ENCODE measurements around the gene NEAT1.
"Not testable (repeated sequence)": the region's sequence is repeated elsewhere in the genome, so short reads cannot be mapped to it uniquely, and the experiment has no call there.

NEAT1 gene

DNA sequence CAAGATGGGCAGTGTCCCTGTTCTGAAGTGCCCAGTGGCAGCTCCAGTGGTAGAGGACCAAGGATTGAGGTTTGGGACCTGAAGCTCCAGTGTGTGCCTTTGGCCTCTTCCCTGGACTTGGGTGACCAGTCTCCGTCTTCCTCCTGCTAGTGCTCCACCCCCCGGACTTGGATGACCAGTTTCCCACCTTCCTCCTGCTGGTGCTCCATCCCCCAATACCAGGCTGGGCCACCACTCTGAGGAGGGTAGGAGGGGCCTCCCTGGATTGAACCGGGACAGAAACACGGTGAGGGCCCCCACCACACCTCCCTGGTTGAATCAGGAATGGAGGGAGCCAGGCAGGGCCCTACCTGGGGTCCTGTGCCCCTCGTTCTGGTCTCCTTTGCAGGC is 10.9 kb upstream of the NEAT1 start:
- DNase-seq, result no peak

DNA sequence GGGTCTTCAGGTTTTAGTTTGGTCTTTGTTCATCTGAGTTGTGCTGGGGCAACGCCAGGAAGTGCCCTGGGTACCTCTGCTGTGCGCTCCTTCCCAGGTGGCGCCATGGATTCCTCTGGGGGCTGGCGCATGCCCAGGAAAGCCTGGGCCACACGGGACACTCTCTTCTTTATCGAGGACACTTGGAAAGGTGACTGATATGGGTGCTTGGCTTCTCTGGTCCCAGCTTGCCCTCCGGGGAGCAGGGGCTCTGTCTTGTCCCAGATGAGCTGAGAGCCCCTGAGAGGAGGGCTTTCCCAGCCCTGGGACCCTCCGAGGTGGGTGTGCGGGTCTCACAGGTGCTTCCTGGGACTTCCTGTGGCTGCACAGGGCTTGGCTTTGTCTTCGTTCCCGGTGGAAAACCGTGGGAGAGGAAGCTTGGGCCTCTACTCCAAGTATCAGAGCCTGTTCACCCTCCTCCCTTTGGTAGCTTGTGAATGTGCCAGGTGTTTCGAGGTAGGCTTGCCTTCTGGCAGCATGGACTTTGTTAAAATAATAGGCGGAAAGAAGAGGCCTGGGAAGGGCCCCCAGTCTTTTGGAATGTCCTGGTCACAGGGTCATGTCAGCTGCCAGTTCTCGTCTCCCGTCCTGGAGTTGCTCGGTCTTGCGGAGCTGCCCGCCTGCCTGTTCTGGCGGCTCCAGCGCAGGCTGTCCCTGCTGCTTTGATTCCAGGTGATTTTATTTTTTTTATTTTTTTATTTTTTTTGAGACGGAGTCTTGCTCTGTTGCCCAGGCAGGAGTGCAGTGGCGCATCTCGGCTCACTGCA is 10.1 kb upstream of the NEAT1 start:
- no peak for DNase-seq

DNA sequence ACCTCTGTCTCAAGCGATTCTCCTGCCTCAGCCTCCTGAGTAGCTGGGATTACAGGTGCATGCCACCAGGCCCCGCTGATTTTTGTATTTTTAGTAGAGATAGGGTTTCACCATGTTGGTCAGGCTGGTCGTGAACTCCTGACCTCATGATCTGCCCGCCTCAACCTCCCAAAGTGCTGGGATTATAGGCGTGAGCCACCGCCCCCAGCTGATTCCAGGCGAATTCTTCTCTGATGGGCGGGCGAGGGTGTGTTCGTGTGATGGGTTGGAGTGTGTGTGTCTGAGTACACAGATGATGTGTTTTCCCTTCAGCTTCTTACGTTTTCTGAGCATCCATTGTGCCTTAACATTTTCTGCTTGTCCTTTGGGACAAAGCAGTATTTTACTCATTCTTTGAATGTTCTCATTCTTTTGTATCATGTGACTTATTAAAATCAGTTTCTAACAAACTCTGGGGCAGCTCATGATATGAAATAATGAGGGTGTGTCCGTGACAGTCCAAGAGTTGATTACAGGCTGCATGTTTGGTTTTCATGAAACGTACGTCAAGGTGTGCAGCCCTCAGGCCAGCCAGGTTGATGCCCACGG is 9.4 kb upstream of the NEAT1 start:
- DNase-seq, result not testable (repeated sequence)

DNA sequence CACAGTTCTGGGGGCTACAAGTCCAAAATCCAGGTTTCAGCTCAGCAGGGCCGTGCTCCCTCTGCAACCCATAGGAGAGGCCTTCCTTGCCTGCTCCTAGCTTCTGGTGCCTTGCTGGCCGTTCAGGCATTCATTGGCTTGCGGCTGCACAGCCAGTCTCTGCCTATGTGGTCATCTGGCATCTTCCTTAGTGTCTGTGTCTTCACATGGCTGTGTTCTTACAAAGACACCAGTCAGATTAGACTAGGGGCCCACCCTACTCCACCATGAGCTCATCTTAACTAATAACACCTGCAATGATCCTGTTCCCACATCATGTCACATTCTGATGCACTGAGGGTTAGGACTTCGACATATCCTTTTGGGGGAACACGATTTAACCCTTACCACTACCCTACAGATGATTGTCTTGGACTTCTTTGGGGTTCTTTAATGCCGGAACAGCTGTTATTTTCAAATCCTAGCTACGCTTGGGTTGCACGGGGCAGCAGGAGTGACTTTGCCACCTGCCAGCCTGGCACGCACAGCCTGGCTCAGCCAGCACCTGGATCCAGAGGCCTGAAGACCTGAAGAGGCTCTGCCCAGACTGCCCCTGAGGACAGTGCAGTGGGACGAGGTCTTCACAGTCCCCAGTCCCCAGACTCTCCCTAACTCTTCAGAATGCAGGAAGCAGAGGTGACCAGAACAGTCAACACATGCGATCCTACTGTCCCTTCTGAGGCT is 7.7 kb upstream of the NEAT1 start:
- DNase-seq, result no peak

DNA sequence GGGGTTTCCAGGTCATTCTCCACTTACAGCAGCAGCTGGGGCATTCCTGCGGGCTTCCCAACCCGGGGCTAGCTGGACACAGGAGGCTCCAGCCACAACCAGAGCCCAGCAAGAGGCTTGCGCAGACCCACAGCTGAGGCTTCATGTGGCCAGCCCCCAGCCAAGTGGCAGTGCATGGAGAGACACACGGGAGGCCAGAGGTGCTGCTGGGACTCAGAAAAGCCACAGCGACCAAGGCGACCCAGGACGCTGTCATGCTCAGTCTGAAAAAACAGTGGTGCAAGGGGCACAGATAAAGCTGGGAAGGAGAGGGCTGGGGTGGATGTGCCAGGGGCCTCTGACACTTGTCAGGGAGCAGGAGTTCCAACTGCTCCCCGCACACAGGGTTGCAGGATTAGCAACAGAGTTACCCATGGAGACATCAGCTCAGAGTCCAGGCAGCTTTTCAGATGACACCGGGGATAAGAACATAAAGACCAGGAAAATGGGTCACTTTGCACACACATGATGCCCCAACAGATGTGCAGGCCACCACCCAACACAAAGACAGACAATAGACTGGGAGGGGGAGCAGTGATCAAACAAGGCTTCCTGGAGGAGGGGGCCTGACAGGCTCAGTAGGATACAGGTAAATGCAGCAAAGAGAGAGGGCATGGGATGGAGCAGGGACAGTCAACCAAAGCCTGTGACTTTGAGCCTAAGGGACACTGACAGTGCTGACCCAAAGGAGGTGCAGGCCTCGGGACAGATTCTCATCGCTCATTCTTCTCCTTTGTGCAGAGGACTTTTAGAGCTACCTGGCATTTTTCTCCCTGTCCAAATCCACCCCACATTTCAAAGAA is 6.9 kb upstream of the NEAT1 start:
- DNase-seq, result no peak

DNA sequence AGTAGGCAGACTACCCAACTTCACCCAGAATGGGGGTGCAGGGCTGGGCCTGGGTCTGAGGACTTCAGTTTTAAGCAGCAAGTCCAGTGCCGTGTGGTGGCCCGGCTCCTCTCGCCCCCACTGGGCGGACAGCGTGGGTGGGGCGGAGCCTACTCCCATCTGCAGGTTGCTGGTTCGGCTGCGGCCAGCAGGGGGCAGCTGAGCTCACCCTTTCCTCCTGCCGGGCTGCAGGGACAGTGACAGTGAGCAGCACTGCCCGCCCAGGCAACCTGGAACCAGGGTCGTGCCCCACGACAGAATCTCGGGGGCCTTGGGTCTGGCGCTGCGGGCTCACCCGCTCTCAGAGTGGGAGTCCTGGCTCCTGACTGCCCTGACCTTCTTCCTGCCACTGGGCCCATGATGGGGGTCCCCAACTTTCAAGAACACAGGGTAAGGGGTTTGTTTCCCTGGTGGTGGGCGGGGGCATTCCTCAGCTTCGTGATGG is 6.2 kb upstream of the NEAT1 start:
- peak; percentile 90 for DNase-seq

DNA sequence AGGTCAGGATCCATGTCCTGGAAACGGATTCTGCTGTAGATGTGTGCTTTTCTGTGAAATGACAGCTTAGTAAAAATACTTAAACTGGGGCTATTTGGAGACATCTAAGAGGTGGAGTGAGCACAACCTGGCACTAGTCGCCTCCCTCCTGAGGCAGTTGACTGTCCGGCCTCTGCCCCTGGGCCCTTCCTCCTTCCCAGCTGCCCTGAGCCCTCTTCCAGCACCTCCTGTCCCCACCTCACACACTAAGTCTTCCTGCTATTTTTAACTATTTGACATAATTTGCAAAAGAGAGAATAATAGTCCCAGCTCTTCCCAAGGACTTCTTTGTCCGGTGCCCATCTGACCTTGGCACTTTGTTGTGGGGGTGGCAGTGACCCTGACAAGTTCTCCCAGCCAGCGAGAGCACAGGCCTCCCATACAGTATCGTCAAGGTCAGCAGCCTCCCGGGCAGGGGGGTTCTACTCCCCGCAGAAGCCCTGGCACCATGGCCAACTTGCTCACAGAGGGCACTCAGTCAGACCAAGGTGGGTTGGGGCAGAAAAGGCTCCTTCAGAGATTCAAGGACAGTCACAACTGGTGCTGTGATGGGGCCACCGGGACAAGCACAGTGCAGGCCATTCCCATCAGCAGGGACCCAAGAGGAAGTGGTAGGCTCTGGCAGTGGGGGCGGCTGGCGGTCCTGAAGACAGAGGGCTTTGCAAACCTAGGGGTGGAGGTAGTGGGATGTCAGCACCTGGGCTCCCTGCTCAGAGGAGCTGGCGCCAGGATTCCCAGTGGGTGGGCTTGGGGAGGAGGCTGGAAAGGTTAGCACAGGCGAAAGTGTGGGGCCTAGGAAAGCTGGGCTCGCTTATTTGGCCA is 5.5 kb upstream of the NEAT1 start:
- peak; percentile 44 for DNase-seq

DNA sequence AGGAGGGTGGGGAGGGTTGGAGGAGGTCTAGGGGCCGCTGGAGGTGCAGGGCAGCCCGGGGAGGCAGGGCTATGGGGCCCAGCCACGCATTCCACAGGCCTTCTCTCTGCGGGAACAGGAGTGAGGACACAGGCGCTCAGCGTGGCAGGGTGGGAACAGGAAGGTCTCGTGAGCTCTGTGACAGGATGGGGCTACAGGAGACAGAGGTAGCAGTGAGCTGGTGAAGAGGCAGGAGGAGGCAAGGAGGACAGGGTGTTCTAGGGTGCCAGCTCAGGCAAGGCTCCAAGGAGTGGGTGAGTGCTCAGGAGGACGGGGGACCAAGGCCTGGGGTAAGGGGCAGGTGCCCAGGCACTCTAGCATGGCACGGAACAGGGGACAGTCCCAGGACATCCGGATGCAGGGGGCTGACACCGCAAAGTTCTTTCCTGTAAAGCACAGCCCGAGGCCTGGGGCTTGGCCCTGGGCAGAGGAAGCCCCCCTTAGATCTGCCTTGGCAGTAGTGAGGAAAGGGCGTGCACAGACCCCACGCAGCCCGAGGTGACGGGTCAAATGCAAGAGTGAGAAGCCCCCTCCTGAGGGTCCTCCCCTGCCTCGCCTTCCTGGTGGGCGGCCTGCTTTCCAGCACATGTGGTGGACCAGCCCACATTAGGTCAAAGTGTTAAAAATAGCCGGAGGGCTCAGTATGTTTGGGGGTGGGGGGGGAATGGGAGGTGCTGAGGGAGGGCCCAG is 4.7 kb upstream of the NEAT1 start:
- DNase-seq, result peak; percentile 62

DNA sequence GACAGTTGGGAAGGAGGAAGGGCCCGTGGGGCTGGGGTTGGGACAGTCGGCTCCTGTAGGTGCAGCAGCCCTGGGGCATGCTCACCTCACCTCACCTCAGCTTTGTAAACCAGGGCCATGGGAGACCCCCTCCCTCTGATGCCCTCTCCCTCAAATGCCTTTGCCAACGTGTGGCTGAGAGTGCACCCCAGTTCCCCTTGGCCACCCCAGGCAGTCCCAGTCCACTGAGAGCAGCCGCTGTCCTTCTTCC is 4.2 kb upstream of the NEAT1 start:
- DNase-seq, result no peak

DNA sequence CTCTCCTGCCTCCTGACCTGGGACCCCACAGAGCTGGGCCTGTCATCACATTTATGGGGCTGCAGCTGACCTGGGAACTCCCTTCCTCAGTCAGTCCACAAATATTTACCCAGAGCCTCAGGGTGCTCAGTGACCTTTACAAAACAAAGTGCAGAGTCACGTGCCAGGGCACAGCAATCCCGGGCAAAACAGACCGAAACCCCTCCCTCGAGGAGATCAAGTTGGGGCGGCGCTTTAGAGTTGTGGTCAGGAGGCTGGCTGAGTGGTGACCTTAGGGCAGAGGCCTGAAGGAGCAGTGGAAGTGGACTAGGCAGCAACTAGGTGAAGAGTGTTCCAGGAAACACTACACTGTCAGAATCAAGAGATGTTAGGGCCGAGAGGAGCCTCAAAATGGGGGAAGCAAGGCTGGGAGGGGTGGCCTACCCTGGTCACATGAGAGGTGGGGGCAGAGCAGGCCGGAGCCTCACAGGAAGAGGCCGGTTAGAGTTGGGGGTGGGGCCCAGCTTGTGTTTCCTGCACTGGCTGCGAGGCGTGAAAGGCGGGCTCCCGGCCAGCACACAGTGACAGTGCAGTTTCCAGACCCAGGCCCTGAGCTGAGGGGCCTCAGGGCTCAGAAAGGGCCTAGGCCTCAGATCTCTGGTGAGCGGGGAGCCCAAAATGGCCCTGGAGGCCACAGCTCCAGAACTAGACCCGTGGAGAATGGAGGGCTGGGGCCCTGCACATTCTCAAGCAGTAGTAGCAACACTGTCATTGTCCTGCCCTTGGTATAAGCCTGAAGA is 3.7 kb upstream of the NEAT1 start:
- DNase-seq, result peak; percentile 93

DNA sequence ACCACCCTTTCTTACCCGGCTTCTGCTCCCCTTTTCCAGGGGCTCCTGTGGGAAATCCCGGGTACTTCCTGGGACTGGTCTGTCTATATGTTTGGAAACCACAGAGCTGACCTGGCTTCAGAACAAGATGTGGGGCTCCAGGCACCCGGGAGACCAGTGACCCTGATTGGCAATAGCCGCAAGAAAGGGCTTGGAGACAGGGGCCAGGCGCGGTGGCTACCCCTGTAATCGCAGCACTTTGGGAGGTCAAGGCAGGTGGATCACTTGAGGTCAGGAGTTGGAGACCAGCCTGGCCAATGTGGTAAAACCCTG is 3.2 kb upstream of the NEAT1 start:
- no peak for DNase-seq

DNA sequence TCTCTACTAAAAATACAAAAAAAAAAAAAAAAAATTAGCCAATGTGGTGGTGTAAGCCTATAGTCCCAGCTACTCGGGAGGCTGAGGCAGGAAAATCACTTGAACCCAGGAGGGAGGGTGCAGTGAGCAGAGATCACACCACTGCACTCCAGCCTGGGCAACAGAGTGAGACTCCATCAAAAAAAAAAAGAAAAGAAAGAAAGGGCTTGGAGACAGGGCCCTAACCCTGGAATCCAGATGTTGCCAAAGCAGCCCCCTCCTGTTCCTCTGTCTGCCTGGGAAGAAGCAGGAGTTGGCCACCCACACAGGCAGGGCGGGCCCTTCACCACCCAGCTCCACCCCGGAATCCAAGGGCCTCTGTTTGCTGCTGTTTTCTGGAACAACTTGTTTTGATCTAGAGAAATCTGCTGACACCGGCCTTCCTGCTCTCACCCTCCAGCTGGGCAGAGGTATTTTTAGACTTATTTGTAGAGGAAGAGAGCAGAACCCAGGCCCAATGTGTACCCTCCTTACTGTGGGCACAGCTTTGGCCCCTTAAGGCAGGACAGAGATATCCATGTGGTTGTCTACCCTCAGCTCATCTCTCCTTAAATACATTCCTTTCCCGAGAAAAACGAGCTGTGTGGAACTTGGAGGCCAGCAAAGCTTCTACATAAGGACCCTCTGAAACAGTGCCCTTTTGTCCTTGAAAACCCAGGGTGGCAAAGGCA is 2.7 kb upstream of the NEAT1 start:
- peak; percentile 84 for DNase-seq

DNA sequence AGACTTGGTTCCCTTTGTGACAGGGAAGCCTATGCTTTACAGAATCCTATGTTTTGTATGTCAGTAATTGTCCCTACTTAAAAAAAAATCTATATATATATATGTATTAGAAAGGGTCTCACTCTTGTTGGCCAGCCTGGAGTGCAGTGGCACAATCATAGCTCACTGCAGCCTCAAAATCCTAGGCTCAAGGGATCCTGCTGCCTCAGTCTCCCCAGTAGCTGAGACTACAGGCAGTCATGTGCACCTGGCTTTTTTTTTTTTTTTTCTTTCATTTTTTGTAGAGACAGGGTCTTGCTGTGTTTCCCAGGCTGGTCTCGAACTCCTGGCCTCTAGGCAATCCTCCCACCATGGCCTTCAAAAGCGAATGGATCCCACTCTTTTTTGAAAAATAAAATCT is 2.1 kb upstream of the NEAT1 start:
- DNase-seq, result no peak

DNA sequence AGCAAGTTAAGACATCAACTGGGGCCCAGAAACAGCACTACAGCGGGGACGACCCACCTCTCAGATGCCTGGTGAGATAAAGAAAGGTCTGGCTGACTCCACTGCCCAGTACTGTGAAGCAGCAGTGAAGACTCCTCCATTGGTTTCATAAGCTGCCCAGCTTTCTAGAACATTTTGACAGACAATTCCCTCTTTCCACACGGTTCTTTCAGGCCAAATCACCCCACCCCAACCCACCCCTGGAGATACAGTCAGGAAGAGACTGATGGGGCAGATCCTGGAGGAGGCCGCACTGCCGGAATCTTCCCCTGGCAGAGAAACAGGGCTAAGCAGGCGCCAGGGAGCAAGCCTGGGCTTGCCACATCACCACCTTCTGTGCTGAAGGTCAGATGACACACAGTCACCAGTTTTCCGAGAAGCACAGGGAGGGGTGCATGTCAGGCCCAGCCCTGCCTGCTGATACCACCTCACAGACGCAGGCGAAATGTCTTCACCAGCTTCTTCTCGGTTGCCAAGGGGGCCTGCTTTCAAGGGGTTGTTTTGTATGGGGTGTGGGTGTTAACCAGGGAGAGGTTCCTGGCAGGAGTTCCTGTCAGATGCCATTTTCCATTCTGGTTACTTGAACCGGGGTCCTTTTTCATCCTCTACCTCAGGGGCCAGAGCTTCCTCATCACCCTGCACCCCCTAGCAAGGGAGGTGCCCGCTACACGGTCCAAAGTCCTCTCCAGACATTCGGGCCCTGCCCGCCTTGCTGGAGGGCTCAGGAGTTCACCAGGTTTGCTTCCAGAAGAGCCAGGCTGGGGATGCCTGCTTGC is 1.4 kb upstream of the NEAT1 start:
- peak; percentile 96 for DNase-seq

DNA sequence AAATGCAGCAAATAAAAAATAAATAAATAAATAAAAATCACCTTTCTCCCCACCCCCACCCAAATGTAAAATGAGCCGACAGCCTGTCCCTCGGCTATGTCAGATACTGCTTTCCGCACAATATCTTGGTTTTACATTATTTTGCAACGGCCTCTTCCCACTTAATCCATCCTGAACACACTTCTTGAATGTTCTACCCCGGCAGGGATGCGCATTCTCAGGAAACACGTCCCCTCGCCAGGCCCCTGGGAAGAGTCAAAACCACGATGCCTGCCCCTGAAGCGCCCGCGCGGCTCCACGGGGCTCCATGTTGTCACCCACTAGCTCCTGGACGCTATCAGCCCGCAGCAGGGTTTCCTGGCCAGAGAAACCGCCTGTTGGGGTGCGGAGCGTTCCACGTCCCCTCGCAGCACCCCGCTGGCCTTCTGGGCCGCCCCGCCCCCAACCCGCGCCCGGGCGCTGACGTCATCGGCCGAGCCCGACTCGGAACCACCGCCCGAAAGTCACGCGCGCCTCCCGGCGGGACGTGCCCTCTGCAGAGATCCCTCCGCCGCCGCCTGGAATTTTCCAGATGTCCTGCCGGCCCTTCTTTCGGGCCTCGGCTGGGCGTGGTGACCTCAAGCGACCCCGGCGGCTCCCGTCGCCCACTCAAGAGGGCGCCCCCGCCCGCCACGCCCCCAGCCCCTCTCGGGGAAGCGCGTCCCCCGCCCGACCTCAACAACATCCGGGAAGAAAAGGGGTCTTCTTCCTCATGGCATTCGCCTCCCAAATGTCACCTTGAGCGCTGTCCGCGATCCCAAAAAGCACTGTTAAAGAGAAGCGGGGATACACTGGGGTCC is 585 bp upstream of the NEAT1 start:
- peak; percentile 96 for DNase-seq

DNA sequence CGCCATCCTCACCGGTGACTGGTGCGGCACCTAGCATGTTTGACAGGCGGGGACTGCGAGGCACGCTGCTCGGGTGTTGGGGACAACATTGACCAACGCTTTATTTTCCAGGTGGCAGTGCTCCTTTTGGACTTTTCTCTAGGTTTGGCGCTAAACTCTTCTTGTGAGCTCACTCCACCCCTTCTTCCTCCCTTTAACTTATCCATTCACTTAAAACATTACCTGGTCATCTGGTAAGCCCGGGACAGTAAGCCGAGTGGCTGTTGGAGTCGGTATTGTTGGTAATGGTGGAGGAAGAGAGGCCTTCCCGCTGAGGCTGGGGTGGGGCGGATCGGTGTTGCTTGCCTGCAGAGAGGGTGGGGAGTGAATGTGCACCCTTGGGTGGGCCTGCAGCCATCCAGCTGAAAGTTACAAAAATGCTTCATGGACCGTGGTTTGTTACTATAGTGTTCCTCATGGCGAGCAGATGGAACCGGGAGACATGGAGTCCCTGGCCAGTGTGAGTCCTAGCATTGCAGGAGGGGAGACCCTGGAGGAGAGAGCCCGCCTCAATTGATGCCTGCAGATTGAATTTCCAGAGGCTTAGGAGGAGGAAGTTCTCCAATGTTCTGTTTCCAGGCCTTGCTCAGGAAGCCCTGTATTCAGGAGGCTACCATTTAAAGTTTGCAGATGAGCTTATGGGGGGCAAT is 1.1 kb downstream of the NEAT1 start:
- peak; percentile 52 for DNase-seq

DNA sequence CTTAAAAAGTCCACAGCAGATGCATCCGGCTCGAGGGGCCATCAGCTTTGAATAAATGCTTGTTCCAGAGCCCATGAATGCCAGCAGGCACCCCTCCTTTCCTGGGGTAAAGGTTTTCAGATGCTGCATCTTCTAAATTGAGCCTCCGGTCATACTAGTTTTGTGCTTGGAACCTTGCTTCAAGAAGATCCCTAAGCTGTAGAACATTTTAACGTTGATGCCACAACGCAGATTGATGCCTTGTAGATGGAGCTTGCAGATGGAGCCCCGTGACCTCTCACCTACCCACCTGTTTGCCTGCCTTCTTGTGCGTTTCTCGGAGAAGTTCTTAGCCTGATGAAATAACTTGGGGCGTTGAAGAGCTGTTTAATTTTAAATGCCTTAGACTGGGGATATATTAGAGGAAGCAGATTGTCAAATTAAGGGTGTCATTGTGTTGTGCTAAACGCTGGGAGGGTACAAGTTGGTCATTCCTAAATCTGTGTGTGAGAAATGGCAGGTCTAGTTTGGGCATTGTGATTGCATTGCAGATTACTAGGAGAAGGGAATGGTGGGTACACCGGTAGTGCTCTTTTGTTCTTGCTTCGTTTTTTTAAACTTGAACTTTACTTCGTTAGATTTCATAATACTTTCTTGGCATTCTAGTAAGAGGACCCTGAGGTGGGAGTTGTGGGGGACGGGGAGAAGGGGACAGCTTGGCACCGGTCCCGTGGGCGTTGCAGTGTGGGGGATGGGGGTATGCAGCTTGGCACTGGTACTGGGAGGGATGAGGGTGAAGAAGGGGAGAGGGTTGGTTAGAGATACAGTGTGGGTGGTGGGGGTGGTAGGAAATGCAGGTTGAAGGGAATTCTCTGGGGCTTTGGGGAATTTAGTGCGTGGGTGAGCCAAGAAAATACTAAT is 1.9 kb downstream of the NEAT1 start:
- peak; percentile 77 for DNase-seq

All from CD4-positive, alpha-beta T cell treated with Interferon gamma for 1 hour (primary cell).